Epithelial cell of esophagus (primary cell): ENCODE data around the gene NSRP1.

ENCODE experiments used
- DNase-seq: peaks from one replicate; pipeline ENCODE4 v3.0.0; 2010; ENCODE audit warnings: low read depth
- H3K4me3 ChIP-seq: 2 replicates; pipeline ENCODE4 v1.5.1; 2011; ENCODE audit warnings: mild to moderate bottlenecking, low read length, control low read depth
- TF ChIP-seq, protein P1 (sequence below): IDR thresholded peaks from 2 replicates; pipeline ENCODE4 v1.5.1; 2011; ENCODE audit warnings: low read depth, mild to moderate bottlenecking, low read length, control low read depth, inconsistent platforms; ENCODE audit not compliant: insufficient read depth; ENCODE audit errors: missing control alignments

The NSRP1 gene

DNA sequence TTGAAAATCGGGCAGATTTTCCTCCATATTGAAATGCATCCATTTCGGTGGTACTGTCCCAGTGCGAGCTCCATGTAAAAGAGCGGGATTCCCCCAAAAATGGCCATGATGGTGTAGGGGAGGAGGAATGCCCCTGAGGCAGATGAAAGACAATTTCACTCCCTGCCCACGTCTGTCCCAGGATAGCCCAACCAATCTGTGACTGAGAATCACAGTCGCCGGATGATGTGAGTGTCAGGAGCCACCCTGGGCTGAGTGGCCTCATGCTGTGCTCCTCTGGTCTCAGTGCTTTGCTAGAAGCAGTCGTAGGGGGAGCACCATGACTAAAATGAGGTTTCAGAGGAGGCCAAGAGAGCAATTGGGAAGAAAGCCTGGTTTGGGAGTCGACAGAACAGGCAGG, 102.2 kb downstream of the NSRP1 start:
- H3K4me3 ChIP-seq = no peak overlapping the region
- no peak for DNase-seq
- TF ChIP-seq, protein P1, sequence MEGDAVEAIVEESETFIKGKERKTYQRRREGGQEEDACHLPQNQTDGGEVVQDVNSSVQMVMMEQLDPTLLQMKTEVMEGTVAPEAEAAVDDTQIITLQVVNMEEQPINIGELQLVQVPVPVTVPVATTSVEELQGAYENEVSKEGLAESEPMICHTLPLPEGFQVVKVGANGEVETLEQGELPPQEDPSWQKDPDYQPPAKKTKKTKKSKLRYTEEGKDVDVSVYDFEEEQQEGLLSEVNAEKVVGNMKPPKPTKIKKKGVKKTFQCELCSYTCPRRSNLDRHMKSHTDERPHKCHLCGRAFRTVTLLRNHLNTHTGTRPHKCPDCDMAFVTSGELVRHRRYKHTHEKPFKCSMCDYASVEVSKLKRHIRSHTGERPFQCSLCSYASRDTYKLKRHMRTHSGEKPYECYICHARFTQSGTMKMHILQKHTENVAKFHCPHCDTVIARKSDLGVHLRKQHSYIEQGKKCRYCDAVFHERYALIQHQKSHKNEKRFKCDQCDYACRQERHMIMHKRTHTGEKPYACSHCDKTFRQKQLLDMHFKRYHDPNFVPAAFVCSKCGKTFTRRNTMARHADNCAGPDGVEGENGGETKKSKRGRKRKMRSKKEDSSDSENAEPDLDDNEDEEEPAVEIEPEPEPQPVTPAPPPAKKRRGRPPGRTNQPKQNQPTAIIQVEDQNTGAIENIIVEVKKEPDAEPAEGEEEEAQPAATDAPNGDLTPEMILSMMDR = no peak

DNA sequence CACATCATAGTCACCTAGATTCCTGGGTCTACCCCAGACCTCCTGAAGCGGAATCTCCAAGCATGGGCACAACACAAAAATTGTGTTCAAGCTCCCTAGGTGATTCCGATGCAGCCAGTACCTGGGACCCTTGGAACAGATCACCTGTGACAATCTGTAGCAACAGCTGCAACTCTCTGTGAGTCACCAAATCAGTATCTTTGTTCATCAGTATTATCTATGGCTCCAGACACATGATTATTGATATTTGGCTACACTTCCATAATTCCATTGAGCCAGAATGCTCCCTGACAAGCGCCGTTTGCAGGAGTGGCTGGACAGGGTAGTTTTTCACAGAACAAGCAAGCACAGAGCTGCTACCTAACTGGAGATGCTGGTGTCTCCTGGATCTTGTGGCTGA, 102.7 kb downstream of the NSRP1 start:
- TF ChIP-seq, protein P1 = no peak
- DNase-seq = no peak
- no peak overlapping the region for H3K4me3 ChIP-seq

DNA sequence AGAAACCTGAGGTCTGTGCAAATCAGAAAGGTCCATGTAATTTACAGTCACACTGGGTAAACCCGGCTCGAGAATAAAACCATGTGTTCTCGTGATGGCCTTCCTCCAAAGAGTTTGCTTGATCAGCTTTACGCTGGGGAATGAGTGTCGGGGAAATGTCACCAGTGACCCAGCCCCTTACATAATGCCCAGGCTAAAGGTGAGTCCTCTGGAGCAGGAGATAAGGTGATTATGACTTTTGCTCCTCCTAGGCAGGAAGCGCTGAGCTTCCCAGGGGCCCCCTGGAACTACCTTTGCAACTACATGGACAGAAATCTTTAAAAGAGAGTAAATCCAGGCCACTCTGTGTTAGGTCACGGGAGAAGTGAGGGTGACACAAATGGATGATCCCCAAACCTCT, 103.2 kb downstream of the NSRP1 start:
- no peak for DNase-seq
- TF ChIP-seq, protein P1 = no peak
- H3K4me3 ChIP-seq = no peak overlapping the region

DNA sequence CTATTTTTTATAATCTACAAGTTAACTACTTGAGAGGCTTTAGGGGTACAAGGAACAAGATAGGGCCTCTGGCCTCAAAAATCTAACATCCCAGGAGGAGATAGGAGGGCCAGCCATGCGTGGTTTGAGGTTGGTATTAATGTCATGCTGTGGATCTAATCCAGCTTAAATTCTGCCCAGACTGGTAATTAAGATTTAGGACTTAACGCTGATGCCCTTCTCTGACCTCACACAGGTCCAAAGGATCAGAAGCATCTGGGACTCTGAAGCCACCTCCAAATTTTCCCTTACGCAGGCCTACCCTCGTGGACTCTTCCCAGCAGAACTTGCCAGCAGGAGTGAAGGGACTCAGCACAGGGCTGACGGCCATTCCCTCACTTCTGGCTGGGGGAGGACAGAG, 103.8 kb downstream of the NSRP1 start:
- H3K4me3 ChIP-seq = no peak overlapping the region
- TF ChIP-seq, protein P1 = no peak
- no peak for DNase-seq

DNA sequence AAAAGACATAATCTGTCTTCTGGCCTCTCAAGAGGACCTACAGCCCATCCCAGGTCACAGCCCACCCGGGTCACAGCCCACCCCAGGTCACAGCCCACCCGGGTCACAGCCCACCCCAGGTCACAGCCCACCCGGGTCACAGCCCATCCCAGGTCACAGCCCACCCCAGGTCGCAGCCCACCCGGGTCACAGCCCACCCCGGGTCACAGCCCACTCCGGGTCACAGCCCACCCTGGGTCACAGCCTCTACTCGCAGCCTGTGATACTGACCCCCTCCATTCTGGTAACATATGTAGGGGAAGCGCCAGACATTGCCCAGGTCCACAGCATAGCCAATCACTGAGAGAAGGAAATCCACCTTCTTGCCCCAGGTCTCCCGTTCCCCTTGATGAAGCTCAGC, 104.7 kb downstream of the NSRP1 start:
- DNase-seq = no peak
- TF ChIP-seq, protein P1 = no peak
- no peak overlapping the region for H3K4me3 ChIP-seq

DNA sequence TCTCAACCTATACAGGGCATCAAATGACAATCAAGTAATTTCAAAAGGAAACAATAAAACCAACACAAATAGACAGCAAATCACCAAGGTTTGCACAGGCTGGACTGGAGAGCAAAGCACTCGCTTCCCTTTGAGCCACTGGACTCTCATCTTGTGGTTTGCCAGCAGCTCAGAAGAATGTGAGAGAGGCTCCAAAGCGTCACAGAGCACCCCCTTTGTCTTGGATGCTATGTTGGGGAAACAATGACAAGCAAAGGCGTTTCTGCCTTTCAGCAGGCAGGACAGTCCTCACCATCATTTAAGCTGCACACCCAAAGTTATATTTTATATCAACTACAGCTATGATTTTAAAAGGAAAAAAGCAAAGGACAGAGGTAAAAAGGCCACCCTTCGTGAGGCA, 105.6 kb downstream of the NSRP1 start:
- H3K4me3 ChIP-seq = no peak overlapping the region
- DNase-seq = no peak
- TF ChIP-seq, protein P1 = no peak

DNA sequence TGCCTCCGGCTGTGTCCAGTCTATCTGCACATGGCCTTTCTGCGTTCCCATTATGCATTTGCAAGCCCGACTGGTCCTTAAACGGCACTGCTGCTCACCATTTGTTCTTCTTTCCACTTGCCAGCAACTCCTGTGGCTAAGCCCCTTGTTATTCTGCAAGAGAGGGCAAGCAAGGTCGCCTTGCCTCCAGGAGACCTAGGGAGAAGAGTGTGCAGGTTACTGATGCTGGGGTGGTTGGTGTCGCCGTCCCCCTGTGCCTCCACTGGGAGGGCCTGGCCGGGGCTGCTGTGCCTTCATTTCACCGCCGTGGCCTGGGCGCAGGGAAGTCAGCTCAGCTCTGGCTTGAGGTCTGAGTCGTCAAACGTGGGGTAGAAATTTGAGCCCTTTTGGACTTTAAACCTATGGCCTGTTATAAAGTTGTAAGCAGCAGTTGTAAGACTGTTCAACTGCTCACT, 106.1 kb downstream of the NSRP1 start:
- no peak overlapping the region for H3K4me3 ChIP-seq
- DNase-seq = no peak
- TF ChIP-seq, protein P1 = no peak
